ENCODE data around the gene COL20A1. TPM values are rescaled to one million over a fixed set of nuclear protein-coding genes. Genes with fewer than 3 reads are reported as not detected.
"Not testable (repeated sequence)": the region's sequence is repeated elsewhere in the genome, so short reads cannot be mapped to it uniquely, and the experiment has no call there.

Gene COL20A1
- total RNA-seq, 4 donors from 2014 or later = 0.32 TPM; not detected in 3

GRCh38 chr20:63377256-63377941 is 84.4 kb downstream of the COL20A1 start:
- no peak overlapping the region for H3K4me3 ChIP-seq
- no peaks in the 10 kb centered on the region for H3K9me3 ChIP-seq
- no peaks in the 10 kb centered on the region for H3K36me3 ChIP-seq
- no peak overlapping the region for H3K27ac ChIP-seq (replicated peaks in 1 of 4)
- peaks cover 0 to 100% (median 11%) of the 10 kb centered on the region in 4 donors for H3K27me3 ChIP-seq
- H3K4me1 ChIP-seq = peaks cover 0 to 15% (median 0%) of the 10 kb centered on the region in 4 donors
- DNase-seq (ENCODE audit: extremely low spot score) = no peak
- WGBS = 3% methylated on average over 7 of the region's 32 CpGs
- TF ChIP-seq POLR2AphosphoS5 (IDR thresholded peaks at IDR 0.05) (no peak), EP300 (IDR thresholded peaks at IDR 0.05) (no peak), POLR2A (IDR thresholded peaks at IDR 0.05; ENCODE audit: low read depth) (no peak), CTCF (IDR thresholded peaks at IDR 0.05) (no peak)
- intact Hi-C loops (cut with DNase I) = no loop called here

GRCh38 chr20:63377951-63378381 is 85.0 kb downstream of the COL20A1 start:
- H3K36me3 ChIP-seq = no peaks in the 10 kb centered on the region
- TF ChIP-seq EP300 (IDR thresholded peaks at IDR 0.05) (no peak), CTCF (IDR thresholded peaks at IDR 0.05) (no peak), POLR2A (IDR thresholded peaks at IDR 0.05; ENCODE audit: low read depth) (no peak), POLR2AphosphoS5 (IDR thresholded peaks at IDR 0.05) (no peak)
- WGBS = 51% methylated on average over 9 of the region's 15 CpGs
- peaks cover 0 to 100% (median 11%) of the 10 kb centered on the region in 4 donors for H3K27me3 ChIP-seq
- intact Hi-C loops (cut with DNase I) = no loop called here
- no peak overlapping the region for H3K27ac ChIP-seq (replicated peaks in 1 of 4)
- no peaks in the 10 kb centered on the region for H3K9me3 ChIP-seq
- peaks cover 0 to 15% (median 0%) of the 10 kb centered on the region in 4 donors for H3K4me1 ChIP-seq
- no peak for DNase-seq (ENCODE audit: extremely low spot score)
- no peak overlapping the region for H3K4me3 ChIP-seq

- Histone ChIP-seq H3K27me3 (peaks cover 0 to 100% (median 8%) of the 10 kb centered on the region in 4 donors), H3K4me1 (peaks cover 0 to 15% (median 0%) of the 10 kb centered on the region in 4 donors), H3K4me3 (no peak overlapping the region), H3K27ac (replicated peaks in 1 of 4) (no peak overlapping the region), H3K36me3 (no peaks in the 10 kb centered on the region), H3K9me3 (no peaks in the 10 kb centered on the region)
- DNase-seq (ENCODE audit: extremely low spot score) = no peak
- no peak for TF ChIP-seq POLR2A (IDR thresholded peaks at IDR 0.05; ENCODE audit: low read depth)
- TF ChIP-seq POLR2AphosphoS5 (IDR thresholded peaks at IDR 0.05) = no peak
- TF ChIP-seq EP300 (IDR thresholded peaks at IDR 0.05) = no peak
- no peak for TF ChIP-seq CTCF (IDR thresholded peaks at IDR 0.05)
- WGBS = 50% methylated on average over 9 of the region's 12 CpGs
- intact Hi-C loops (cut with DNase I) = no loop called here
Observed at GRCh38 chr20:63378626-63379025, 85.6 kb downstream of the COL20A1 start.

- H3K27me3 ChIP-seq = peaks cover 0 to 99% (median 8%) of the 10 kb centered on the region in 4 donors
- DNase-seq (ENCODE audit: extremely low spot score) = no peak
- no peak overlapping the region for H3K4me3 ChIP-seq
- H3K36me3 ChIP-seq = no peaks in the 10 kb centered on the region
- intact Hi-C loops (cut with DNase I) = no loop called here
- no peak overlapping the region for H3K27ac ChIP-seq (replicated peaks in 1 of 4)
- no peaks in the 10 kb centered on the region for H3K9me3 ChIP-seq
- 62% methylated on average over 5 of the region's 11 CpGs for WGBS
- peaks cover 0 to 15% (median 0%) of the 10 kb centered on the region in 4 donors for H3K4me1 ChIP-seq
- TF ChIP-seq CTCF (IDR thresholded peaks at IDR 0.05) = no peak
- no peak for TF ChIP-seq POLR2AphosphoS5 (IDR thresholded peaks at IDR 0.05)
- no peak for TF ChIP-seq POLR2A (IDR thresholded peaks at IDR 0.05; ENCODE audit: low read depth)
- no peak for TF ChIP-seq EP300 (IDR thresholded peaks at IDR 0.05)
Observed at GRCh38 chr20:63379296-63379695, 86.3 kb downstream of the COL20A1 start.

GRCh38 chr20:63379872-63380271 is 86.9 kb downstream of the COL20A1 start:
- WGBS = 74% methylated on average over 8 of the region's 9 CpGs
- not testable (repeated sequence) for DNase-seq (ENCODE audit: extremely low spot score)

More at GRCh38 chr20:63379872-63380271, 86.9 kb downstream of the COL20A1 start:
- not testable (repeated sequence) for H3K27ac ChIP-seq (replicated peaks in 1 of 4); H3K9me3 ChIP-seq; H3K4me3 ChIP-seq; H3K36me3 ChIP-seq
- peaks cover 0 to 96% (median 8%) of the 10 kb centered on the region in 4 donors for H3K27me3 ChIP-seq
- peaks cover 0 to 15% (median 0%) of the 10 kb centered on the region in 4 donors for H3K4me1 ChIP-seq
- intact Hi-C loops (cut with DNase I) = loop anchor here (5.0 kb wide), 1 partner anchor 73 kb away; no protein-coding TSS in a partner anchor

Data from esophagus muscularis mucosa (tissue), 4 donors.